ENCODE results near the gene SETD3.
"Not testable (repeated sequence)": the region's sequence is repeated elsewhere in the genome, so short reads cannot be mapped to it uniquely, and the experiment has no call there.

Gene SETD3

GRCh38 chr14:99354166-99354875, 126.3 kb downstream of the SETD3 start:
- no peak for DNase-seq

GRCh38 chr14:99352688-99353280, 127.9 kb downstream of the SETD3 start:
- DNase-seq: no peak

GRCh38 chr14:99351166-99352007, 129.3 kb downstream of the SETD3 start:
- DNase-seq: no peak

GRCh38 chr14:99350751-99351150, 129.9 kb downstream of the SETD3 start:
- no peak for DNase-seq

- no peak for DNase-seq
These were observed 130.8 kb downstream of the SETD3 start for GRCh38 chr14:99349721-99350495.

GRCh38 chr14:99348816-99349614, 131.6 kb downstream of the SETD3 start:
- no peak for DNase-seq

- not testable (repeated sequence) for DNase-seq
These were observed 132.4 kb downstream of the SETD3 start for GRCh38 chr14:99348231-99348630.

All from activated CD4-positive, alpha-beta T cell treated with anti-CD3 and anti-CD28 coated beads, Interleukin-2, amount 50 U/mL, for 4 hours (primary cell).